PC-9 (cell line): Measurements from ENCODE around the gene COL4A3.

Experiments used
- EZH2 ChIP-seq: fragments of 200-600 bp; sonication (generic); IDR thresholded peaks from 2 replicates; pipeline ENCODE4 v1.8.0; 2017; ENCODE audit warnings: antibody characterized with exemption, low read depth
- TF ChIP-seq, protein P1 (sequence below): fragments of 200-600 bp; sonication (generic); conservative IDR thresholded peaks from 2 replicates; pipeline ENCODE4 v1.6.1; 2017; ENCODE audit warnings: mixed run types, antibody characterized with exemption, mild to moderate bottlenecking, moderate library complexity

- TF ChIP-seq, protein P1, sequence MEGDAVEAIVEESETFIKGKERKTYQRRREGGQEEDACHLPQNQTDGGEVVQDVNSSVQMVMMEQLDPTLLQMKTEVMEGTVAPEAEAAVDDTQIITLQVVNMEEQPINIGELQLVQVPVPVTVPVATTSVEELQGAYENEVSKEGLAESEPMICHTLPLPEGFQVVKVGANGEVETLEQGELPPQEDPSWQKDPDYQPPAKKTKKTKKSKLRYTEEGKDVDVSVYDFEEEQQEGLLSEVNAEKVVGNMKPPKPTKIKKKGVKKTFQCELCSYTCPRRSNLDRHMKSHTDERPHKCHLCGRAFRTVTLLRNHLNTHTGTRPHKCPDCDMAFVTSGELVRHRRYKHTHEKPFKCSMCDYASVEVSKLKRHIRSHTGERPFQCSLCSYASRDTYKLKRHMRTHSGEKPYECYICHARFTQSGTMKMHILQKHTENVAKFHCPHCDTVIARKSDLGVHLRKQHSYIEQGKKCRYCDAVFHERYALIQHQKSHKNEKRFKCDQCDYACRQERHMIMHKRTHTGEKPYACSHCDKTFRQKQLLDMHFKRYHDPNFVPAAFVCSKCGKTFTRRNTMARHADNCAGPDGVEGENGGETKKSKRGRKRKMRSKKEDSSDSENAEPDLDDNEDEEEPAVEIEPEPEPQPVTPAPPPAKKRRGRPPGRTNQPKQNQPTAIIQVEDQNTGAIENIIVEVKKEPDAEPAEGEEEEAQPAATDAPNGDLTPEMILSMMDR: no peak
- TF ChIP-seq EZH2: no peak
Measured at GRCh38 chr2:227123697-227124096, 40.7 kb upstream of the COL4A3 start.
